Measurements from ENCODE around the gene LMTK2. TPM values are rescaled to one million over a fixed set of nuclear protein-coding genes. Genes with fewer than 3 reads are reported as not detected.

The LMTK2 gene
- total RNA-seq, 2 experiments from 2014 or later = 10.0 to 17.5 TPM

- Histone ChIP-seq H3K27ac (ENCODE audit: low read depth, low read length, poor library complexity, severe bottlenecking) (no peak overlapping the region), H2AFZ (ENCODE audit: low read length) (no peak overlapping the region), H3K9me2 (ENCODE audit: insufficient read depth, low read length) (no peaks in the 10 kb centered on the region), H4K20me1 (ENCODE audit: insufficient read depth, low read length) (no peaks in the 10 kb centered on the region), H3K79me2 (ENCODE audit: insufficient read depth, low read depth, low read length) (peaks cover 6% of the 10 kb centered on the region; the same call in 1 of the 2 replicates), H3K9me3 (ENCODE audit: low read length) (no peaks in the 10 kb centered on the region), H3K4me1 (ENCODE audit: insufficient read depth, low read length, poor library complexity, severe bottlenecking) (peaks cover 32% of the 10 kb centered on the region), H3K36me3 (ENCODE audit: insufficient read depth, low read length) (no peaks in the 10 kb centered on the region), H3K4me2 (ENCODE audit: low read length) (peak overlapping the region; percentile 22; the same call in 1 of the 2 replicates), H3K4me3 (ENCODE audit: low read depth, low read length, poor library complexity, severe bottlenecking) (no peak overlapping the region)
- no peak for DNase-seq (ENCODE audit: low spot score)
- intact Hi-C loops (cut with micrococcal nuclease; ENCODE audit: unreplicated experiment) = no loop called here
- no TSS peak for BruUV-seq (replicated peaks)
- CTCF ChIA-PET (ENCODE audit: unreplicated experiment) = interaction anchor here (0.6 to 0.7 kb wide), 3 partner anchors 46 to 1928 kb away, joined by 3 to 4 read pairs (median 3); partner anchors contain the start of gene GPC2
- TF ChIP-seq EZH2phosphoT487 (IDR thresholded peaks at IDR 0.05; ENCODE audit: borderline replicate concordance, low read depth, low read length) = no peak
- no peak for TF ChIP-seq CTCF (conservative IDR thresholded peaks at IDR 0.05; ENCODE audit: low read length)
- POLR2A ChIA-PET = interaction anchor here (0.6 kb wide), 1 partner anchor 1077 kb away, joined by 3 read pairs; the partner anchor contains the start of gene ARPC1A
Observed at GRCh38 chr7:98249106-98249505, 142.4 kb downstream of the LMTK2 start.

GRCh38 chr7:98250789-98251188, 144.1 kb downstream of the LMTK2 start:
- POLR2A ChIA-PET = interaction anchor here (0.6 to 1.8 kb wide), 11 partner anchors 30 to 626 kb away, joined by 3 to 5 read pairs (median 3); no protein-coding TSS in a partner anchor
- TSS peak; percentile 65 for BruUV-seq (replicated peaks)
- Histone ChIP-seq H3K4me1 (ENCODE audit: insufficient read depth, low read length, poor library complexity, severe bottlenecking) (peaks cover 32% of the 10 kb centered on the region), H3K36me3 (ENCODE audit: insufficient read depth, low read length) (no peaks in the 10 kb centered on the region), H2AFZ (ENCODE audit: low read length) (peak overlapping the region; percentile 61; the same call in 1 of the 2 replicates), H3K9me2 (ENCODE audit: insufficient read depth, low read length) (no peaks in the 10 kb centered on the region), H4K20me1 (ENCODE audit: insufficient read depth, low read length) (no peaks in the 10 kb centered on the region), H3K4me3 (ENCODE audit: low read depth, low read length, poor library complexity, severe bottlenecking) (peak overlapping the region; percentile 86), H3K4me2 (ENCODE audit: low read length) (peak overlapping the region; percentile 100), H3K27ac (ENCODE audit: low read depth, low read length, poor library complexity, severe bottlenecking) (peak overlapping the region; percentile 83), H3K79me2 (ENCODE audit: insufficient read depth, low read depth, low read length) (peaks cover 6% of the 10 kb centered on the region; the same call in 1 of the 2 replicates), H3K9me3 (ENCODE audit: low read length) (no peaks in the 10 kb centered on the region)
- no peak for TF ChIP-seq EZH2phosphoT487 (IDR thresholded peaks at IDR 0.05; ENCODE audit: borderline replicate concordance, low read depth, low read length)
- peak; percentile 60 for TF ChIP-seq CTCF (conservative IDR thresholded peaks at IDR 0.05; ENCODE audit: low read length)
- CTCF ChIA-PET (ENCODE audit: unreplicated experiment) = interaction anchor here (0.6 kb wide), 1 partner anchor 393 kb away, joined by 3 read pairs; no protein-coding TSS in a partner anchor
- DNase-seq (ENCODE audit: low spot score) = peak; percentile 78
- intact Hi-C loops (cut with micrococcal nuclease; ENCODE audit: unreplicated experiment) = loop anchor here (1.0 to 5.0 kb wide), 4 partner anchors 31 to 1133 kb away; partner anchors contain the start of genes BRI3 and SDHAF3

- no peak; the same call in 1 of the 2 replicates for TF ChIP-seq CTCF (conservative IDR thresholded peaks at IDR 0.05; ENCODE audit: low read length)
- TF ChIP-seq EZH2phosphoT487 (IDR thresholded peaks at IDR 0.05; ENCODE audit: borderline replicate concordance, low read depth, low read length) = no peak
- Histone ChIP-seq H3K27ac (ENCODE audit: low read depth, low read length, poor library complexity, severe bottlenecking) (peak overlapping the region; percentile 83), H3K4me2 (ENCODE audit: low read length) (peak overlapping the region; percentile 100), H2AFZ (ENCODE audit: low read length) (peak overlapping the region; percentile 61), H3K9me3 (ENCODE audit: low read length) (no peaks in the 10 kb centered on the region), H3K4me1 (ENCODE audit: insufficient read depth, low read length, poor library complexity, severe bottlenecking) (peaks cover 32% of the 10 kb centered on the region), H4K20me1 (ENCODE audit: insufficient read depth, low read length) (no peaks in the 10 kb centered on the region), H3K9me2 (ENCODE audit: insufficient read depth, low read length) (no peaks in the 10 kb centered on the region), H3K4me3 (ENCODE audit: low read depth, low read length, poor library complexity, severe bottlenecking) (peak overlapping the region; percentile 86), H3K36me3 (ENCODE audit: insufficient read depth, low read length) (no peaks in the 10 kb centered on the region), H3K79me2 (ENCODE audit: insufficient read depth, low read depth, low read length) (peaks cover 6% of the 10 kb centered on the region; the same call in 1 of the 2 replicates)
- intact Hi-C loops (cut with micrococcal nuclease; ENCODE audit: unreplicated experiment) = loop anchor here (1.0 to 5.0 kb wide), 4 partner anchors 30 to 1134 kb away; partner anchors contain the start of genes BRI3 and SDHAF3
- CTCF ChIA-PET (ENCODE audit: unreplicated experiment) = no interaction called here
- no TSS peak for BruUV-seq (replicated peaks)
- POLR2A ChIA-PET = interaction anchor here (0.6 to 1.8 kb wide), 3 partner anchors 45 to 174 kb away, joined by 3 to 4 read pairs (median 3); no protein-coding TSS in a partner anchor
- DNase-seq (ENCODE audit: low spot score) = peak; percentile 63
Observed at GRCh38 chr7:98251231-98251600, 144.6 kb downstream of the LMTK2 start.

All from OCI-LY7 (cell line).